Stimulated activated naive CD4-positive, alpha-beta T cell (primary cell): ENCODE measurements around the gene CDKN1C.

Experiments used
- DNase-seq, 6 experiments: peaks; one replicate each; lab custom pipeline; 2025; lab: John Stamatoyannopoulos, UW

The CDKN1C gene

DNA sequence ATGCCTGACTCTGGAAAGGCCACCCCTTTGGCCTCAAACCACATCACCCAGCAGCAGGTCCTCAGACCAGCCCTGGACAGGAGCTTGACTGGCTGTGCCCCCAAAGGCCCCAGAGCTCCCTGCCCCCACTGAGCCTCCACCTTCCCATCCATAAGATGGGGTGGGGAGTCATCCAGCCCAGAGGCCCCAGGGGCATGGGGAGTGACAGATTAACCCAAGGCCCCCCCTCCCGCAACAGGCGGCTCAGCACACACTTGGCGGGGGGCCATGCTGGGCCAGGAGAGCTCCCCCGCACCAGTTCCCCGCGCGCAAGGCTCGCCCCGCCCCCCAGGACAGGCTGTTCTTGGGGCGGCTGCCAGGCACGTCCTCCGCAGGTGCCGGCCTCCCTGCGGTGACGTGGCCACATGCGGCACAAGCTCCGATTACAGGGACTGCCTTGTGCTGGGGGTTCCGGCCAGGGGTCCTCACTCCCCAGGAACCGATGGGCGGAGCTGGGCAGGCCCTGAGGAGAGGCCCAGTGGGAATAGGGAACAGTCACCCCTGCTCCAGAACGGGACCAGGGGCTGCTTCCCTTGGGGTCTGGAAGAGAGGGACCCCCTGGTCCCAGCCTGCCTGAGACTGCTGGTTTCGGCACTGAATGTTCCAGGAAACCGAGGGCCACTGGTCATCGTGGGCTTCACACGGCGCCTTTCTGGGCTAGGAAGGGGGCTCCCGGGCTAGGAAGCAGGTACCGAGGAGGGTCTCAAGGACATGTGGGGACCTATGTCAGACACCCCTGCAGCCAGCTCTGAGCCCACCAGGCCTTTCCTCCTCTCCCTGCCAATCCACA is 5.1 kb upstream of the CDKN1C start:
- DNase-seq = no peak

DNA sequence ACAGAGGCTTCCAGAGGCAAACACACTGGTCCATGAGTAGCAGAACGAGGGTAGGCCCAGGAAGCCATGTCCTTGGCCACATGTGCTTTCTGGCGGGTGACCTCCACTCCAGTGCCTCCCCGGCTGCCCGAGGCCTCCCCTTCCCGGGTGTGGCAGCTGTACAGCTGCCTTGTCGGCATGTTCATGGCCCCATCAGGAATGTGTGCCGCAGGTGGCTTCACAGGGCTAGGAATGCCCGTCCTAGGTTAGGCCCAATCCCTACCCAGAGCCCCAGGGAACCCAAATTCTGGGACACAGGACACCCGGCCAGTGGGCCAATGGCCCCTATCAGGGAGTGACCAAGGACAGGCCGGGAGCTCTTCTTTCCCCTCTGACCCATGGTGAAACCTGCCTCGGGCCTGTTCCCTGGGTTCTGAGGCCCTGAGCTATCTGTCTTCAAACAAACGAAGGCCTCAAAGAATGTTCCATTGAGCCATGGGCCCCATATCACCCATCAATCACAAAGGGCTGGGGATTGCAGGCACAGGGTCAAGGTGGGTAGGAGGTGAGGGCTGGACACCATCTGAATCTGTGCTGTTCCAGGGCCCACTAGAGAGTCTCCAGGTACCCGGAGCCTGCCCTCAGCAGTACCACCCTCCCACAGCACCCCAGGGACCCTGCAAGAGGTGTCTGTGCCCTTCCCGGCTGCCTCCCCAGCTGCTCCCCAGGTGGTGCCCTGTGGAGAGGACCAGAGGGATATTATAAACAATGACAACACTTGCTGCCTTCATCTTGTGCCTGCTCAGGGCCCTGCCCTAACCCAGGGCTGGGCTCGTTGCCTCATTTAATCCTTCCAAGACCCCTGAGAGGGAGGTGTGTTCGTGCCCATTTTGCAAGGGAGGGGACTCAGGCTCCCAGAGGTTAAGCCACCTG is 4.0 kb upstream of the CDKN1C start:
- DNase-seq = no peak

DNA sequence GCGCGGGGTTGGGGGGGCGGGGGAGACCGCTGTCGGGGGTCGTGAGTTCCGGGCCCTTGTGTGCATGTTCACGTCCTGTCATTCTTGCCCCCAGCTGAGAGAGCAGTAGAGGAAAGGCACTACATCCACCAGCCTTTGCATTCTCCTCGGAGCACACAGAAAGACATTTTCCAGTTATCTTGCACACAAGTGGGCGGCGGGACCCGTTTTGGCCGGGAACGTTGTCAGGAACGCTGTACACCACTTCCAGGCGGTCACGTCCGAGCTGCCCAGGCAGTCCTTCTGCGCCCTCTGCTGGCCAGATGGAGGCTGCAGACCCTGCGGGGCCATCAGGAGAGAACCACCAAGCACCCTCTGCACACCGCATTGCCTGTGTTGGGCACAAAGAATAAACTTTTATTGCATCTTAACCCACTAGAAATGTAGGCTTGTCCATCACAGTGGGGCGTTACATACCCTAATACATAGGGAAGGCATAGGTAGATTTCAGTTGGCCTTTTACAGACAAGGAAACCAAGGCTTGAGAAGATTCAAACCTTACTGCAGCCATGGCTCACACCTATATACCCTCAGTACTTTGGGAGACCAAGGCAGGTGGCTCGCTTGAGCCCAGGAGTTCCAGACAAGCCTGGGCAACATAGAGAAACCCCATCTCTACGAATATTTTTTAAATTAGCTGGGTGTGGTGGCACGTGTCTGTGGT is 2.8 kb upstream of the CDKN1C start:
- DNase-seq = peak; percentile 53 to 84 (median 76)

DNA sequence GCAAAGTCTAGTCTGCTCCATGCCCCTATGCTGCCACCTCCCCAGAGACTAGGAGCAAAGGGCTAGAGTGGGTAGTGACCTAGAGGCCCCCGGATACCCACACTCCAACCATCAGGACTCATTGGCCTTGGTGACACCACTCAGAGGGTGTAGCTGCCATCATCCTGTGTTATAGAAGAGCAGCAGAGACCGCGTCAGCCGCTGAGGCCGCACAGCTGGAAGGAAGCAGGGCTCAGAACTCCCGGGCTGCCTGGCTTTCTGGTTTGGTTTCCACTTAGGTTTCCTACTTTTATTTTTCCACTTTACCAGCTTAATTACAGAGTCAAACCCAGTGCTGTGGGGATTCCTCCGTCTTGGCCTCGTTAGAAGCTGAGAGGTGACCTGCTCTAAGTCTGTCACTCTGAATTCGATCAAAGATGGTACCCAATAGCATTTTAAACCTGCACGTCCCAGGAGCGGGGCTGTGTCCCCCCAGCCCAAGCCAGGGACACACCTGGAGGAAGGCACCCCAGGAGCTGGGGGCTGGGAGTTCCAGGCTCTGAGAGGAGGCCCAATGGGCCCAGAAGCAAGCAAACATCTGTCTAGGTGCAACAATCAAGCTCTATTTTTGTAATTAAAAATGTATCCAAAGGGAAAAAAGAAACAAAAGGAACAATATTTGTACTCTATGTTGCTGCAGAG is 2.1 kb upstream of the CDKN1C start:
- no peak for DNase-seq

DNA sequence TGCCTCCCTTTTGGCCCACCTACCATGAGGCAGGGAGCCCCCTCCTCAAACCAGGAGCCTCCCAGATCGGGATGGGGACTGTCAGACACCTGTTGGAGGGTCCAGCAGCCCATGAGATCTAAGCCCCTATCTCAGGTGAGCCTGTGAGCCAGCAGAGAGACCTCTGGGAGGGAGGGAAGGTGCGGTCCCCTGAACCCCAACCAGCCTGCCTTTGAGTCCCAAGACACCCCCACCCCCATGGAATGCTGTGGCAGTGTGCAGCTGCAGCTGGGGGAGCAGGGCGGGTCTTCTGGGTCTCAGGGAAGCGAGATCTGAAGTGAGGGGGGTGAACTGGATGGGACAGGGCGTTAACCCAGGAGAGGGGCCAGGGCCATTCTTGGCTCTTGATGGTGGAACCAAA is 1.4 kb upstream of the CDKN1C start:
- DNase-seq = no peak

GRCh38 chr11:2886191-2886894 is 768 bp upstream of the CDKN1C start:
- peak in 3 of 6 experiments; percentile 29 to 49 (median 44) for DNase-seq

GRCh38 chr11:2885017-2885677 is 428 bp downstream of the CDKN1C start:
- DNase-seq = peak in 2 of 6 experiments; percentile 32 to 55

DNA sequence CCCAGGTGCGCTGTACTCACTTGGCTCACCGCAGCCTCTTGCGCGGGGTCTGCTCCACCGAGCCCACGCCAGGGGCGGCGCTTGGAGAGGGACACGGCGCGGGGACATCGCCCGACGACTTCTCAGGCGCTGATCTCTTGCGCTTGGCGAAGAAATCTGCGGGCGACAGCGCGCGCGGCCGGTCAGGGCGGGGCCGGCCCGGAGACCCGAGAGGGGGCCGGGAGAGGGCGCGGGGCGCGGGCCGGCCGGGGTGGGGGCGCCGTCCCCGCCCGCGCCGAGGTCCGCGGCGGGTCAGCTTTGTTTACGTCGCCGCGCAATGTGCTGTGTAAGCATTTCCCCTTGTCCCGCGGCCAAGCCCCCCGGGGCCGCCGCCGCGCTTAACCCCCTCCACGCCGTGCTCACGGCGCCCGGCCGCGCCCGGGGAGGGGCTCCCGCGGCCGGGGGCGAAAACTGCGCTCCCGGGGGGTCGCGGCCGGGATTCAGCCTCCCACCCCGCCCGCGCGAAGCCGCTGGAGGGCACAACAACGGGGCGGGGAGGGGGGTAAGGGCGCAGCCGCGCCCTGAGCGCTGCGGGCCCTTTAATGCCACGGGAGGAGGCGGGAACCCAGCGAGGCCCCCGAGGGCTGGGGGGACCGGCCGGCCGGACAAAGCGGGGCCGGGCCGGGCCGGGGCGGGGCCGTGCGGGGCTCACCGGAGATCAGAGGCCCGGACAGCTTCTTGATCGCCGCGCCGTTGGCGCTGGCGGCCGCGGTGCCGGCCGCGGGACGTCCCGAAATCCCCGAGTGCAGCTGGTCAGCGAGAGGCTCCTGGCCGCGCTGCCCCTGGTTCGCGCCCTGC is 1.4 kb downstream of the CDKN1C start:
- peak in 1 of 6 experiments; percentile 8 for DNase-seq

- DNase-seq = peak in 1 of 6 experiments; percentile 12
Measured at GRCh38 chr11:2883640-2883978, 2.0 kb downstream of the CDKN1C start.

DNA sequence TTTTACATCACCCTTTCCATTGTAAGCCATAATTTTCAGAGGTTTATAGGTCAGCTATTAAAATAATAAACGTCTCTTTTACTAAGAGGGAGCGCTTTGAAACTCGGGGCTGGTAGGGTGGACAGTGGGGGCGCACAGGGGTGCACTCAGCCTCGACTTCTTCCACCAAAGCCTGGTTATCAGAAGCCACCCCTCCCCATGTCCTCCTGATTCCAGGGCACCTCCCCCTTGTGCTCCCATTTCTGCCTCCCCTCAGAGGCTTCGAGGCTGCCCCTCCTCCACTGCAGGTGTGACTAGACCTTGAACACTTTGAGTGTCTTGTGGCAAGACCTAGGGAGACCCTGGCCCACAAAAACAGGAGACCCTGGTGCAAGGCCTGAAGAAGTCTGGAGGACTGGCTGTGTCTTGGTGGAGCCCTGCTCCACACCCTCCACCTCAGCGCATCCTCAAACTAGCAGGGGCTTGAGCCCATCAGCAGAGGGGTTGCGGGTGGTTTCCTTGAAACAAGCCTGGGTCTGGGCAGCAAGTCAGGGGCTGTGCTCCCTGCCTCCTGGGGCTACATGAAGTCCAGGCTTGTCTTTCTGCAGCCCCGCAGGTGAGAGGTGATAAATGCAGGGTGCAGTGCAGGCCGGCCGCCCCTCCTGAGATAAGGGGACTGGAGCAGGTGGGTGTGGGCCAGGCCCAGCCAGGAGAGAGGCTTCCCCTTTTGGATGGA is 3.0 kb downstream of the CDKN1C start:
- no peak for DNase-seq

- no peak for DNase-seq
Measured at GRCh38 chr11:2881981-2882375, 3.6 kb downstream of the CDKN1C start.

DNA sequence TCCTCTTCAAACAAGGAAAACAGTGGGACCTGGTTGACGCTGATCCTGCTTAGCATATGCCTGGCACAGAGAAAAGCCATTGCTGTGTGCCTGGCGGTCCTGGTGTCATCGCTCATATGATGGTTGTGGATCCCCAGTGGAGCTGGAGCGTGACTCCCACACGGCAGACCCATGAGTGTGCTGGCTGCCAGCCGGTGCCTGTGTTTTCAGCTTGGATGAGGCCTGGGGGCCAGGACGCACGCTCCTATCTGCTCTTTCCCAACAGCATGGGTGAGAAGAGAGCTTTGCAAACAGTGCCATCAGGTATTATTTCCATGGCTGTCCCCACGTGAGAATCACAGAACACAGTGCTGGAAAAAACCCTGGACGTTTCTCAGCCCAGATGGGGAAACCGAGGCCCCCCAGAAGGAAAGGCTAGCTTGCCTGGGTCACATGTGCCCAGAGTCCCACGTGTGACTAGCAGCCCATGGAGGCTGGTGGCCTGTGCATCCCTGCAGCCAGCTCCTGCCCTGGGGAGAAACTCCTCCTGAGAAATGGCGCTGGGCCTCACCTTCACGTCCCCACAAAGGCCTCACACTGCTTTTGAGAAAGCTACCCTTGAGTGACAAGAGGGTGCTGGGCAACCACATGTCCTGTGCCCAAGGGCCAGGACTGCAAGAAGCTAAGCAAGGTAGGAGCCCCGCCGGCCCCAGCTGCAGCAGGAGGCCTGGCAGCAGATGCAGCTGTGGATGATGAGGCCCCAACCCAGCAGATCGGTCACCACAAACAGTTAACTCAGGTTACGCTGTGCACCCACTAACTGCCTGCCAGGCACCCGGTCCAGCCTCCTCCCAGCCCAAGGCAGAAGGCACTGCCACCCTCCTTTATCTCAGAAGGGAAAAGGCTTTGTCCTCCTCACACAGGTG is 4.2 kb downstream of the CDKN1C start:
- DNase-seq = no peak

- DNase-seq = no peak
Measured at GRCh38 chr11:2880646-2881045, 4.9 kb downstream of the CDKN1C start.

DNA sequence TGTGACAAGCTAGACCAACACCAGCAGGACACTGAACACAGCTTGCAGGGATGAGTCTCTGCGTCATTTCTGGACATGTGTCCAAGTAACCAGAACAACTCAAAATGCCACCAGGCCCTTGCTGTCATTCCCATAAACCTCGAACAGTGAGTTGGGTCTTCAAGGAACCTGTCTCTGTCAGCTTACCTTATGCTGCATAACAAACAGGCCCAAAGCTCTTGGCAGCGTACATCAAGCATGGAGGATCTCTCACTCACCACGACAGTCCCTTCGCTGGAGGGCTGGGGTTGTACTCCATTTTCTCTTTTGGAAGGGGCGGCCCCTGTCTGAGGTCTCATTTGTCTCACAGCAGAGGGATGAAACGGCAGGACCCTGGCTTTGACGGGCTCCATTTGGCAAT is 6.8 kb downstream of the CDKN1C start:
- DNase-seq = no peak

DNA sequence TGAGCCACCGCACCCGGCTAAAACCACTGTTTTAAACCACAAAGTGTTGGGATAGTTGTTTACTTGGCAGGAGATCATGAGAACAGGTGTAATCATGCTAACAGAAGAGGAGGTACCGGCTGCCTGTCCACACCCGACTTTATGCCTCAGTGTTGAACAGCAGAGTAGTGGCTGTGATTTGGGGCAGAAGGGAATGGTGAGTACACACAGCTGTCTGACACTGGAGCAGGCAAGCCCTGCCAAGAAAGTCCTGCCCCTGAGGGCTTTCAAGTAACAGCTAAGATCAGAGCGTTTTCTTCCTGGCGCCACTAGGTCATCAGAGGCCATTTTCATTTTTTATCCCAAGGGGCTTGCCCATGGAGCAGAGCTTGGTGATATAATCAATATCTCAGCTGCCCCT is 8.1 kb downstream of the CDKN1C start:
- no peak for DNase-seq

DNA sequence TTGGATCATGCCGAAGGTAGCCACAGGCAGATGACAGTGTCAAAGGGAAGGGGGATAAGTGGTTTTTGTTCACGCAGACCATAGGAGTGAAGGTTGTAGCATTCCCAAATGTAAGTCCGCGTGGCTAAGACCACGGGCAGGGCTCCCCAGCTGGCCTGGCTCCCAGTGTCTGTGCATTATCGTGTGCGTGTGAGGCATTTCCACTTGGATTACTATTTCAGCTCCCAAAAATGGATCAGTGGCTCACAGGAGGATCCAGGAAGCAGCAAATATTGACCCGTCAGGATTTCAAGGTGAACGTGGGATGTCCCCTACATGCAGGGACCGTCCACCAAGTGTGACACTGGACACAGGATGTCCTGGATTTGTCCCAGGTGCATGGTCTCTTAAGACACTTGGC is 10.6 kb downstream of the CDKN1C start:
- DNase-seq = no peak

GRCh38 chr11:2870969-2871680 is 14.4 kb downstream of the CDKN1C start:
- no peak for DNase-seq
